T-helper 2 cell treated with Interferon-gamma antibody and Interleukin-4, amounts not matched to agents 5 μg/mL and 100 μg/mL, for 36 hours (primary cell): ENCODE results near the gene TIMP4.

Experiments used
- DNase-seq: peaks from one replicate; pipeline ENCODE4 v3.0.0; 2021; ENCODE audit warnings: low spot score
- H3K27ac Mint-ChIP-seq: one replicate; pipeline ENCODE4 v1.8.0; 2021; ENCODE audit warnings: mild to moderate bottlenecking, mixed read lengths
- H3K27me3 Mint-ChIP-seq: one replicate; pipeline ENCODE4 v1.8.0; 2021; ENCODE audit warnings: low read depth, mixed read lengths
- H3K36me3 Mint-ChIP-seq: one replicate; pipeline ENCODE4 v1.8.0; 2021; ENCODE audit warnings: low read depth, mixed read lengths
- H3K4me1 Mint-ChIP-seq: one replicate; pipeline ENCODE4 v1.8.0; 2021; ENCODE audit warnings: low read depth, mixed read lengths
- H3K4me3 Mint-ChIP-seq: one replicate; pipeline ENCODE4 v1.8.0; 2022; ENCODE audit warnings: mild to moderate bottlenecking, moderate library complexity, mixed read lengths
- H3K9me3 Mint-ChIP-seq: one replicate; pipeline ENCODE4 v1.8.0; 2021; ENCODE audit warnings: mixed read lengths

TIMP4 gene

DNA sequence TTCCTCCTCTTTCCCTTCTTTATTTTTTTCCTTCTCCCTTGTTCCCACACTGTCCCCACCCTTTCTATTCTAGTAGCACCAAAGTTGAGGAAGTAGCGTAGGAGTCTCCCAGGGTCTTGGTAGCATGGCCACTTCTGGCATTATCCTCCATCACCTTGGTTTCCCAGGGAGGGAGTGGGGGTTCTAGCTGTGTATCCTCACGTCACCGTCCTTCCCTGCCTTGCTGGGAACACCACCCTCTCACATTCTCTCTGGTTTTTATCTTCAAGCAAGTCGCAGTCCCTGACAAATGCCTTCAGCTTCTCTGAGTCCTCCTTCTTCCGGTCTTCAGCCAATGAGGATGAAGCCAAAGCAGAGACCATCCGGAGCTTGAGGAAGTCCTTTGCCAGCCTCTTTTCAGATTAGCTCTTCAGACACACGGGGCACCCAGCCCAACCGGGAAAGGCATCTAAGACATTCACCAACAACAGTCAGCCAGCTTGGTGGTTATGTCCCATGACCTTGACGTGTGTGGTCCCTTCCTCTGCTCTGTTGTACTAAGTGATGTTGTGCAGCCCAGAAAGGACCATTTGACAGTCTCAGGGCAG lies 31.6 kb upstream of the TIMP4 start:
- peaks cover 44% of the 10 kb centered on the region for H3K4me1 Mint-ChIP-seq
- no peak overlapping the region for H3K4me3 Mint-ChIP-seq
- H3K27me3 Mint-ChIP-seq = no peaks in the 10 kb centered on the region

DNA sequence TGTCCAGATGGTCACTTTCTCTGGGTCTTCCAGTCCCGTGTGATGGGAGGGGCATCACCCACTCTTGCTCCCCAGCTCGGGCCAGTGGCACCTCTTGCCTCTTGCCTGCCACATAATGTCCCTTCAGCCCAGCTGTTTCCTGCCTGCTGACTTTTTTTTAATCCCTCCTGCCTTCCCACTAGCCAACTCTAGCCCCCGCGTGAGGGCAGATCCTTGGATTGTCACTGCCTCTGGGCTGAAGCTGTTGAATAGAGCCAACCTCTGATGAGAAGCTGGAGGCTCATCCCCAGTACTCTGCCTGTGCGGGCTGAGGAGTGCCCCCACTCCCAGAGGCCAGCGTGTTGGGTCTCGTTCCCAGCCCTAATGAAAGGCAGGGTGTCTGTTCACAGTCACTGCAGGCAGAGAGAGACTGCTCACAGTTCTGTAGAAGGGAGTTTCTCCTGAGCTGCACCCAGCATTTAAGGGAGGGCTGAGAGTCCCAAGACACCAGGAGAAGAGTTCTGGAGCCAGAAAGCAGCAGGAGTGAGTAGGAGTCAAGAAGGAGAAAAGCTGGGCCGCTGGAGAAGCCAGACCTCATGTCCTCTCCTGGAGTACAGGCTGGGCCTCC lies 30.1 kb upstream of the TIMP4 start:
- Mint-ChIP-seq H3K4me1 (peaks cover 39% of the 10 kb centered on the region), H3K9me3 (no peaks in the 10 kb centered on the region), H3K4me3 (no peak overlapping the region), H3K27ac (no peak overlapping the region), H3K27me3 (no peaks in the 10 kb centered on the region), H3K36me3 (no peaks in the 10 kb centered on the region)
- no peak for DNase-seq

More for the DNA sequence above, 31.6 kb upstream of the TIMP4 start:
- no peaks in the 10 kb centered on the region for H3K36me3 Mint-ChIP-seq
- no peak for DNase-seq
- no peak overlapping the region for H3K27ac Mint-ChIP-seq
- no peaks in the 10 kb centered on the region for H3K9me3 Mint-ChIP-seq

DNA sequence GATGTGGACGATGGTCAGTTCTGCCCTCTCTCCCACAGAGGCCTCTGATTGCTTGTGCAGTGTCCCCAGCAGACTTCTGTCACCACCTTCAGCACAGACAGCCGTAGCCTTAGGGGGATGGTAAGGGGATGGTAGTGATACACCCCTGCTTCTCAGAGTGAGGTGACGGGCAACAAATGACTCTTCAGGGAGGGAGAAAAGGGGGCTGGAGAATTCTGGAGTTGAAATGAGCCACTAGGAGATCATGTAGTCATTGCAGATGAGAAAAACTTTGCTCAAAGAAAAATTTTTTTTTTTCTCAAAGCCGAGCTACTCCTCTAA lies 29.6 kb upstream of the TIMP4 start:
- DNase-seq = peak; percentile 47
- Mint-ChIP-seq H3K27ac (peak overlapping the region; percentile 78), H3K4me3 (no peak overlapping the region), H3K36me3 (no peaks in the 10 kb centered on the region), H3K4me1 (peaks cover 38% of the 10 kb centered on the region), H3K27me3 (no peaks in the 10 kb centered on the region), H3K9me3 (no peaks in the 10 kb centered on the region)

DNA sequence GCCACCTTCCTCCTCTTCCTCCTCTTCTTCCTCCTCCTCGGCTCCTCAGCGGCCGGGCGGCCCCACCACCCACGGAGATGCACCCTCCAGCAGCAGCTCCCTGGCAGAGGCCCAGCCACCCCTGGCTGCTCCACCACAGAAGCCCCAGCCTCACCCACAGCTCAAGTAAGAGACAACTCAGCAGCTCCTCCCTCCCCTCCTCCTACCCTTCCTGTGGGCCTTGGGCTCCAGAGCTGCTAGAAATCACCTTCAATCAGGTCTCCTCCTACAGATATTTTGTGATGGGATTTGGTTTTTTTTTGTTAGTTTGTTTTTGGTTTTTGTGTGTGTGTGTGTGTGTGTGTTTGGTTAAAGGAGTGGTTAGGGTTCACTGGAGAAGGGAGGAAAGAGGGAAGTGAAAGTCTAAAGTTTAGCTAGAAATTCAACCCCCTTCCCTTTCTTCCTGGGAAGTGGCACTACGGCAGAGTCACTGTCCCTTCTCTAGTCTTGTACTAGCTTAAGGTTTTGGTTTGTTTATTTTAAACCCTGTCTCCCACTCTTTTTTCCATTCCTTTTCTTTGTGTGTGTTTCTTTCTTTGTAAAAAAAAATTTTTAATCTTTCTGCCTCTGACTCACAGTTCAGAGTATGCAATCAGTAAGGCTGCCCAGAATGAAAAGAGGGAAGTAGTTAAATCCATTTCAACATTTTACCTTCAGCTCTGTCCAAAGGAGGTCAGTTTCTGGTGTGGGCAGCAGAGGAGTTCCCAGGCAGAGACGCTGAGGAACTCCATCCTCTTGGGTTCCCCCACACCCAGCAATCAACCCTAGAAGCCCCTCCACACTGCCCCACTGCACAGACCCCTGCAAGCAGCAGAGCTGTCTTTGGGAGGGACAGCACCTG lies 29.0 kb upstream of the TIMP4 start:
- Mint-ChIP-seq H3K36me3 (no peaks in the 10 kb centered on the region), H3K27ac (peak overlapping the region; percentile 78), H3K27me3 (no peaks in the 10 kb centered on the region), H3K9me3 (no peaks in the 10 kb centered on the region), H3K4me3 (peak overlapping the region; percentile 50), H3K4me1 (peaks cover 34% of the 10 kb centered on the region)
- DNase-seq = peak; percentile 89

DNA sequence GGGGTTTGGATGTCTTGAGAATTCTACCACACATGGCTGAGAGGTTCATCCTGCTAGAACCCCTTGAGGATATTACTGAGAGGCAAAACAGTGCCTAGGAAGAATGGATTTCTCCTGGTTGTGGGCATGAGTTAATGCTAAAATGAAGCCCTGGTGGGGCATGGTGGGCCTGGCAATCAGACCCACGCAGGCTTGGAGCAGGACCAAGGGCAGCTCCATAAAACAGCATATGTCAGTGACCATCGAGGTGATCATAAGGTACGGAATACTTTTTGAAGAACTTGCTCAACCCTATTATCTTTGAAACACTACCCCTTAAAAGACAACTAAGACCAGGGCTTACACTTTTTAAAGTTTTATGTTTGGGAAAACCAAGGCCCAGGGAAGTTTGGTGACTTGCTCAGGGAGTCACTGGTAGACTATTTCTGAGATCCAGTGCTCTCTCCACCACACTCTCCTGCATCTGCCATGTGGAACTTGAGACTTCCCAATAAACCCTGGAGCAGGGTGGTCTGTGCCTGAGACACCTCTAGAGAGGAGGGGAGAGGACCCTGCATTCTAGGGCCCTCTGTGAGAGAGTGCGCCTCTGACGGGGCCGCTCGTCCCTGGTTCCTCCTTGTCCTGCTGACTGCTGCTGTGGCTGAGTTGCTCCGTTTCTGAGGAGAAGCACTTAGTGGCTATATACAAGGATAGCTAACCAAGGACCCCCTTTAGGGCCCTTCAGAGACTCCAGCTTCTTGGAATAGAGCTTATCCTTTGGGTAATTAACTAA lies 28.0 kb upstream of the TIMP4 start:
- no peak overlapping the region for H3K27ac Mint-ChIP-seq
- DNase-seq = no peak
- H3K36me3 Mint-ChIP-seq = no peaks in the 10 kb centered on the region
- H3K4me1 Mint-ChIP-seq = peaks cover 28% of the 10 kb centered on the region
- H3K27me3 Mint-ChIP-seq = no peaks in the 10 kb centered on the region
- H3K4me3 Mint-ChIP-seq = no peak overlapping the region
- H3K9me3 Mint-ChIP-seq = no peaks in the 10 kb centered on the region

DNA sequence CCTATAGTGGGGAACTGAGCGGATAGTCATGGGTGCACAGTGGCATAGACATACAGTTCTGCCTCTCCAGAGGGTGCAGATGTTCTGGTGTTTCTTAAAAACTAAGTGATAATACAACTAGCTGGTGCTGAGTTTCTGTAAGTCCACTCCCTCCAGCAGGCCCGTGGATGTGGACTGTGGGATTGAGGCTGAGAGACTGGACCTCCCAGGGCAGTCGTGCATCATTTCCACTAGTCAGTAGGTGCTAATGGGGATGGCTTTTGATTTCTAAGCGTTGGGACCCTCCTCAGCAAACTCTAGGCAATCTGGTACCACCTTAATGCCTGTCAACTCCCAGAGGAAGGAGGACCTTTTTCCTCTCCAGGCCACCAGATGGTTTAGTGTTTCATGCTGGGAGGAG lies 27.3 kb upstream of the TIMP4 start:
- Mint-ChIP-seq H3K36me3 (no peaks in the 10 kb centered on the region), H3K27me3 (no peaks in the 10 kb centered on the region), H3K4me1 (peaks cover 28% of the 10 kb centered on the region), H3K4me3 (no peak overlapping the region), H3K27ac (no peak overlapping the region), H3K9me3 (no peaks in the 10 kb centered on the region)
- DNase-seq = no peak

DNA sequence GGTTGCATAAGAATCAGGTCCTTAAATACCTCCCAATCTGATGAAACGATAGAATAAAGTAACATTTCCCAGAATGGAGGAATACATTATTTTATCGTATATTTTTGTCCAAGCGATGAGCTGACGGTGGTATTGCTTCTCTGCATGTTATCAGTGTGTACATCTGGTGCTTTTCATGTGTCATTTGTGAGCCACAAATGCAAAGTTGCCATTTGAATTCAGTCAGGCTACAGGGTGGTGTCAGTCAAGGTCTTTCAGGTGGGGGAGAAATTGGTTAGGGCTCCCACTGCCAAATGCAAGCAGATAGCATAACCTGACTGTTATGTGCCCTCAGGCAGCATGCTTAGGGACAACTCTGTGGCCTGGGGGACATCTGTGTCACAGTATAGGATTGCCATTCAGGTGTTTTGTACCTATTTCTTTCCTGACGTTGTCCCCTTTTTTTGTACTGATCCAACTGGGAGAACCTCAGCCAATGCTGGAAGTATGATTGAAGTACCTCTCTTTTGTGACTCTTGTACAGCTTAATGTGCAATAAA lies 26.5 kb upstream of the TIMP4 start:
- Mint-ChIP-seq H3K36me3 (no peaks in the 10 kb centered on the region), H3K27ac (no peak overlapping the region), H3K9me3 (no peaks in the 10 kb centered on the region), H3K4me1 (peaks cover 28% of the 10 kb centered on the region), H3K27me3 (no peaks in the 10 kb centered on the region), H3K4me3 (no peak overlapping the region)
- DNase-seq = peak; percentile 30

DNA sequence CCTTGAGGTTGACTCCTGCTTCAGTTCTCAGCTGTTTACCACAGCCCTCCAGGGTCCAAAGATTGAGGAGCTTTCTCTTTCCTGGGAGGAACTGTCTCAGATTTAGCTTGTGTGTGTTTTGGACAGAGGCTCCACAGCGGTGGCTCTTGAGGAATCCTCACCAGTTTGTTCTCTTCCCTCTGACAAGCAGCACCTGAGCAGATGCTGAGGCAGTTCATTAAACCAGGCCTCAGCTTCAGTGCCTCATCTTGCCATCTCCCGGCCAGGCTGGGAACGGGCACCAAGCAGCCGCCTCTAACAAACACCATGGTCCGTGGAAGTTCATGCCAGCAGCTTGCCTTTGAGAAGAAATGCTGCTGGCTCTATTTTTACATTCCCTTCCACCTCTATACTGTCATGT lies 25.8 kb upstream of the TIMP4 start:
- Mint-ChIP-seq H3K4me3 (no peak overlapping the region), H3K9me3 (no peaks in the 10 kb centered on the region), H3K27me3 (no peaks in the 10 kb centered on the region), H3K36me3 (no peaks in the 10 kb centered on the region), H3K27ac (no peak overlapping the region), H3K4me1 (peaks cover 28% of the 10 kb centered on the region)
- no peak for DNase-seq

DNA sequence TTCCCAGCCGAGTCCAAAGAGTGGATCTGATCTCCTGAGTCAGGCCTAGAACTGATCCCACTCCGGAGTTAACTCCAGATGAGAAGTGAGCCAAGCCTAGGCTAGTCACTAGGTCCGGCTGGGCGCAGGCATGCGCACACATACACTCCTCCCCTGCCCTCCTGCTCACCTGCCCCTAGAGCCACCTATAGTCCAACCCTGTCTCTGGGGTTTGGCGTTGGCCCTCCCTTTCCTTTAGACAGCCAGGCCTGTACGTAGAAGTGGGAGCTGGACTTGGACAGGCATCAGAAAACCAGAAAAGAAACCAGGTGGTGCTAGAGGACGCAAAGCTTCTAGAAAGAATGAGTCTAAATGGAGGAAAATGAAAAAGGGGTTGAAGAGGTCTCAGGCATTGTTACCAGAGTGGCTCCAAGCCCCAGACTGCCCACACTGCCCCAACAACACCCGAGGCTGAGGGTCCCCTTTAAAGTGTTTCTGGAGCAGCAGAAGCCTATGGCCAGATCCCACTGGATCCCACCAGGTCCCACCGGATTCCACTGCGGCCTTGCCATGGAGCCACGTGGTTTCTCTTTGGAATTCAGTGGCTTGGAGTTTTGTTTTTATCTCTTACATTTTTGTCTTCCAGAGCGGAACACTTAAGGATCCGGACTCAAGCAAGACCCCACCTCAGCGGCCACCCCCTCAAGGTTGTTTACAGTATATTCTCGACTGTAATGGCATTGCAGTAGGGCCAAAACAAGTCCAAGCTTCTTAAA lies 24.2 kb upstream of the TIMP4 start:
- Mint-ChIP-seq H3K4me3 (no peak overlapping the region), H3K27me3 (no peaks in the 10 kb centered on the region), H3K27ac (no peak overlapping the region), H3K4me1 (peaks cover 24% of the 10 kb centered on the region), H3K9me3 (no peaks in the 10 kb centered on the region), H3K36me3 (no peaks in the 10 kb centered on the region)
- DNase-seq = no peak

DNA sequence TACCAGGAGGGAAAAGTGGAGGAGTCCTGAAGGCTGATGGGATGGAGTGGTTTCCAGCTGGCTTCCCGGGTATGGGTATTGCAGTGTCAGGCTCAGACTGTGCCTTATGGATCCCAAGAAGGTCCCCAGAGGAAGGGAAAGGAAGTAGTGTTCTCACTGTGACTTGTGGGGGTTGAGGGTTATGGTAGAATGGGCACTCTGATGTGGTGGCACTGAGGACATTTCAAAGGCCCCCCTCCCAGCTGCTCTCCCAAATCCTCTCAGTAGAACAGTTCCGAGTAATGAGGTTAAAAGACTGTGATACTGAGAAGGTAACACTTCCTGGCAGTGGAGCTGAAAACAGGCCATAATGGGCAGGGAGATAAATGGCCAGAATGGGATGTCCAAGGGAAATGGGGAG lies 23.1 kb upstream of the TIMP4 start:
- H3K4me3 Mint-ChIP-seq = no peak overlapping the region
- no peaks in the 10 kb centered on the region for H3K36me3 Mint-ChIP-seq
- H3K4me1 Mint-ChIP-seq = peaks cover 18% of the 10 kb centered on the region
- no peak for DNase-seq
- H3K27ac Mint-ChIP-seq = no peak overlapping the region
- H3K27me3 Mint-ChIP-seq = no peaks in the 10 kb centered on the region
- no peaks in the 10 kb centered on the region for H3K9me3 Mint-ChIP-seq

DNA sequence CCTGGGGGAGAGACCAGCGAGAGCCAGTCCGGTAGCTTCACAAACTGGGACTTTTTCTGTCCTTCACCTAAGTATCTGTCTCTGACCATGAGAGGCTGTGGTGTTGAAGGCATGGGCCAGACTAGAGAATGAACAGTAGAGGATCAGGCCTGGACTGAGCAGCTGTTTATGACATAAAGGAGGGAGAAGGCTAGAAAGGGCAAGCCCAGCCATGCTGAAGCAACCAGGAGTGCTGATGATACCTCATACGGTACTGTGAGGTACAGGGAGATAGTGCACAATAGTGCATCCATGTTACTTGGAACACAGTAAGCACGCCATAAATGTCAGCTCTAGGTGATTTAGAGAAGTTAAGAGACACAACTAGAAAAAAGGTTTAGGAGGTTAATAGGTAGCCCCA lies 22.6 kb upstream of the TIMP4 start:
- Mint-ChIP-seq H3K27ac (no peak overlapping the region), H3K27me3 (no peaks in the 10 kb centered on the region), H3K9me3 (no peaks in the 10 kb centered on the region), H3K4me1 (peaks cover 18% of the 10 kb centered on the region), H3K4me3 (no peak overlapping the region), H3K36me3 (no peaks in the 10 kb centered on the region)
- DNase-seq = no peak

DNA sequence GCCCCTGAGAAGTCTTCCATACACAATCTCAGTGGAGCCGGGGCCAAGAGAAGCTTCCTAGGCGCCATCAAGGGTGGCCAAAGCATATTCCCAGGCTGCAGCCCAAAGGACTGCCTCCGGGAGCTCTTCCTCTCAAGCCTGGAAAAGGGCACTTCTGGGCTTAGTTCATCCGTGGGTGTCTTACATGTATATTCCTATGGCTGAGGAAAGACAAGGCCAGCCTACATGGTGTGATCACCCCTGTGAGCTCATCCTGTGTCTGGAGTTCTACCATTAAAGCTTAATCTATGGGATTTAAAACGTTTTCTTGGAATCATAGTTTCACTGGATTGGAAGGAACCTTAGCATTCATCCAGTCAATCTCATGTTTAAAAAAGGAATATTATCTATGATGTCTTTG lies 21.9 kb upstream of the TIMP4 start:
- no peak overlapping the region for H3K27ac Mint-ChIP-seq
- DNase-seq = no peak
- no peak overlapping the region for H3K4me3 Mint-ChIP-seq
- no peaks in the 10 kb centered on the region for H3K27me3 Mint-ChIP-seq
- H3K9me3 Mint-ChIP-seq = no peaks in the 10 kb centered on the region
- H3K4me1 Mint-ChIP-seq = peaks cover 15% of the 10 kb centered on the region
- no peaks in the 10 kb centered on the region for H3K36me3 Mint-ChIP-seq

DNA sequence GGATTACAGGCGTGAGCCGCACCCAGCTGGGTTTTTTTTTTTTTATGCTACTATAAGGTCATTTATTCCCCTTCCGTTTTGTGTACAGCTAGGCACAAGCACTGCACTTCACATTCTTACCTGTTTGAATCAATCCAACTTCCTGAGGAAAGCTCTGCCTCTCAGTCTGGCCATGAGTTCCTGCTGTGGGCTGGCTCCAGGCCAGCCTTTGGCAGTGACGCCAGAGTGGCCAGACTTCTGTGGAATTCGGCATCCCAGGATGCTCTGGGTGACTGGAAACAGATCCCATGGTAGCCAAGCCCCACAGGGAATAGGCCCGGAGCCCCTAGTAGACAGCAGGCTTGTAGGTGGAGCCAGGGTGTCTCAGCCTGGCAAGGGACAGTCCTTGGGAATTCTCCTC lies 21.5 kb upstream of the TIMP4 start:
- Mint-ChIP-seq H3K27me3 (no peaks in the 10 kb centered on the region), H3K9me3 (no peaks in the 10 kb centered on the region), H3K4me3 (no peak overlapping the region), H3K36me3 (no peaks in the 10 kb centered on the region), H3K4me1 (peaks cover 11% of the 10 kb centered on the region), H3K27ac (no peak overlapping the region)
- no peak for DNase-seq
